Activated naive CD8-positive, alpha-beta T cell treated with anti-CD3 and anti-CD28 coated beads, Interleukin-2, amount 50 U/mL, for 24 hours (primary cell): ENCODE measurements around the gene NCAM1.
A peak's percentile ranks its signal among the peaks of the same experiment; 100 is the strongest.
"Not testable (repeated sequence)": the region's sequence is repeated elsewhere in the genome, so short reads cannot be mapped to it uniquely, and the experiment has no call there.

ENCODE experiments used
- ATAC-seq: fragments of 150-1000 bp; cut with Tn5 transposase; one replicate; pipeline ENCODE4 v1.10.0; 2021
- DNase-seq: peaks from one replicate; pipeline ENCODE4 v3.0.0; 2021
- H3K27ac Mint-ChIP-seq: one replicate; pipeline ENCODE4 v1.8.0; 2021; ENCODE audit warnings: mild to moderate bottlenecking, mixed read lengths
- H3K27me3 Mint-ChIP-seq: one replicate; pipeline ENCODE4 v1.8.0; 2021; ENCODE audit warnings: mixed read lengths
- H3K36me3 Mint-ChIP-seq: one replicate; pipeline ENCODE4 v1.8.0; 2021; ENCODE audit warnings: low read depth, mixed read lengths
- H3K4me1 Mint-ChIP-seq: one replicate; pipeline ENCODE4 v1.8.0; 2021; ENCODE audit warnings: mixed read lengths
- H3K4me3 Mint-ChIP-seq: one replicate; pipeline ENCODE4 v1.8.0; 2021; ENCODE audit warnings: mild to moderate bottlenecking, moderate library complexity, mixed read lengths
- H3K9me3 Mint-ChIP-seq: one replicate; pipeline ENCODE4 v1.8.0; 2021; ENCODE audit warnings: mixed read lengths

Gene NCAM1

GRCh38 chr11:113281052-113281725 is 320.0 kb downstream of the NCAM1 start:
- H3K4me1 Mint-ChIP-seq = no peaks in the 10 kb centered on the region
- no peak overlapping the region for H3K27ac Mint-ChIP-seq
- ATAC-seq (no peak), DNase-seq (no peak)
- no peak overlapping the region for H3K4me3 Mint-ChIP-seq
- no peaks in the 10 kb centered on the region for H3K9me3 Mint-ChIP-seq
- H3K27me3 Mint-ChIP-seq = no peaks in the 10 kb centered on the region
- H3K36me3 Mint-ChIP-seq = no peaks in the 10 kb centered on the region

DNA sequence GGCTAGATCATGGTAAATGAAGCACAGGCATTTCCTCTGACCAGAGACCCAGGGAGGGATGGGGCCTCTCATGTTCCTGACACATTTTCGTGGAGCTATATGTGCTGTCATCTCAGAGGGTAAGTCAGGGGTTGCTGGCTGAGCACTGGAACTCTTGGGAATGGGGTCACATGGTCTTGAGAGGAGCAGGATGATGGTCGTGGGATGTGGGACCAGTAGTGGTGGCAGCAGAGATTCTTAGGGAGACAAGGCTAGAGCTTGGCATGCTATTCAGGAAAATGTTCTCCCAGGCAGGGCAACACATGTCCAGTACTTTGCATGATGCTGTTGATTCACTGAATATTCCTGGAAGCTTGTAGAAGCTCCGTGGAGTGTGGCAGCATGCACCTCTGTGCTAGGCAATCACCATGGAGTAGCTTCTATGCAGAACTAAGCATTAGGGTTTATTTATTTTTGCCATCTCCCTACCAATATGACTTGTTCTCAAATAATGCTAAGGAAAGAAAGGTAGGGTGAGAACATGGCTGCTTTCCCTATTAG is 321.7 kb downstream of the NCAM1 start:
- DNase-seq = no peak
- no peaks in the 10 kb centered on the region for H3K27me3 Mint-ChIP-seq
- no peaks in the 10 kb centered on the region for H3K4me1 Mint-ChIP-seq
- no peak overlapping the region for H3K27ac Mint-ChIP-seq
- no peaks in the 10 kb centered on the region for H3K9me3 Mint-ChIP-seq
- no peaks in the 10 kb centered on the region for H3K36me3 Mint-ChIP-seq
- no peak overlapping the region for H3K4me3 Mint-ChIP-seq
- ATAC-seq = no peak

- no peaks in the 10 kb centered on the region for H3K9me3 Mint-ChIP-seq
These were observed 322.7 kb downstream of the NCAM1 start for GRCh38 chr11:113283881-113284280.

GRCh38 chr11:113286009-113286408 is 324.8 kb downstream of the NCAM1 start:
- no peak overlapping the region for H3K4me3 Mint-ChIP-seq
- no peaks in the 10 kb centered on the region for H3K36me3 Mint-ChIP-seq
- DNase-seq = no peak
- no peaks in the 10 kb centered on the region for H3K27me3 Mint-ChIP-seq
- H3K4me1 Mint-ChIP-seq = no peaks in the 10 kb centered on the region
- H3K27ac Mint-ChIP-seq = no peak overlapping the region
- H3K9me3 Mint-ChIP-seq = no peaks in the 10 kb centered on the region
- ATAC-seq = no peak

More at GRCh38 chr11:113283881-113284280, 322.7 kb downstream of the NCAM1 start:
- ATAC-seq = no peak
- H3K27ac Mint-ChIP-seq = no peak overlapping the region
- H3K4me1 Mint-ChIP-seq = no peaks in the 10 kb centered on the region
- no peak overlapping the region for H3K4me3 Mint-ChIP-seq
- DNase-seq = no peak
- no peaks in the 10 kb centered on the region for H3K27me3 Mint-ChIP-seq
- no peaks in the 10 kb centered on the region for H3K36me3 Mint-ChIP-seq

DNA sequence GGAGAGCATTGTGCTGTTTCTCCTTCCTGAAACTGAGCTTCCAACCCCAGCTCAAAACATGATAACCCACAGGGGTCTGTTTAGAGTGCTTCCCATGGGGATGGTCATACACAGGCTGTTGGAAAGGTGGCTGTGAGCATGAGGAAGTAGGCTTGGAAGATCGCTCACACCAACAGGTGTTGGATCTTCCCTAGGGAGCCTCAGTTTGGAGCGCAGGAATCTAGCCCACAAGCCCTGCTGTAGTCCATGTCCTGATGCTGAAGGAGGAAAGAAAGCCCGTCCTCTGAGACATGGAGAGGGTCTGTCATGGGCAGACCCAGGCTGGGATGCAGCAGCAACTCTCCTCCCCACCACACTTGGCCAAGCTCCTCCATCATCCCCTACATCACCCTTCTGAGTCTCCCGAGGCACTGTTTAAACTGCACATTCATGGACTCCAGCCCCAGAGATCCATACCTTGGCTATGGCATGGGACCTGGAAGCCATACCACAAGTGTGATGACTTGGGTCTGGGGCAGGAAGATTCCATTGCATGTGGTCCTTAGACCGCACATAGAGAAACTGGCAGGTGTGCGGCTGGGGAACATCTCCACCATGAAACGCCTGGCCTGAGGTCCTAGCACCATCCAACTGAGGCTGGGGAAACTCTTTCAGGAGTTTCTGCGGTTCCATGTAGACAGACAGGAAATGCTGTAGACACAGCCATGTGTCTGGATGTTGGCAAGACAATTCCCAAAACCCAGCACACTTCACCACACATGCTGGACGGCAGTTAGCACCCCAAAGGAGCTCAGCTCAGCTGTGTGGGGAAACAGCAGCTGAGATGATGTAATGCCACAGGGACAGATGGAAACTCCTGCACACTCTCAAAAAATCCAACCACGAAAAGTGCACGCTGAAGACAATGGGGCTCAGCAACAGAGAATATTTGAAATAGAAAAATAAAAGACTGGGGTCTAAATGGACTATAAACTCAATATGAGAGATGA is 325.6 kb downstream of the NCAM1 start:
- ATAC-seq (no peak), DNase-seq (no peak)
- no peaks in the 10 kb centered on the region for H3K4me1 Mint-ChIP-seq
- H3K4me3 Mint-ChIP-seq = no peak overlapping the region
- H3K27ac Mint-ChIP-seq = no peak overlapping the region
- H3K27me3 Mint-ChIP-seq = no peaks in the 10 kb centered on the region
- no peaks in the 10 kb centered on the region for H3K9me3 Mint-ChIP-seq
- no peaks in the 10 kb centered on the region for H3K36me3 Mint-ChIP-seq

- Mint-ChIP-seq H3K4me1 (no peaks in the 10 kb centered on the region), H3K27me3 (no peaks in the 10 kb centered on the region), H3K4me3 (no peak overlapping the region), H3K27ac (no peak overlapping the region), H3K36me3 (no peaks in the 10 kb centered on the region), H3K9me3 (no peaks in the 10 kb centered on the region)
- ATAC-seq (no peak), DNase-seq (no peak)
These were observed 326.6 kb downstream of the NCAM1 start for GRCh38 chr11:113287801-113288200.

DNA sequence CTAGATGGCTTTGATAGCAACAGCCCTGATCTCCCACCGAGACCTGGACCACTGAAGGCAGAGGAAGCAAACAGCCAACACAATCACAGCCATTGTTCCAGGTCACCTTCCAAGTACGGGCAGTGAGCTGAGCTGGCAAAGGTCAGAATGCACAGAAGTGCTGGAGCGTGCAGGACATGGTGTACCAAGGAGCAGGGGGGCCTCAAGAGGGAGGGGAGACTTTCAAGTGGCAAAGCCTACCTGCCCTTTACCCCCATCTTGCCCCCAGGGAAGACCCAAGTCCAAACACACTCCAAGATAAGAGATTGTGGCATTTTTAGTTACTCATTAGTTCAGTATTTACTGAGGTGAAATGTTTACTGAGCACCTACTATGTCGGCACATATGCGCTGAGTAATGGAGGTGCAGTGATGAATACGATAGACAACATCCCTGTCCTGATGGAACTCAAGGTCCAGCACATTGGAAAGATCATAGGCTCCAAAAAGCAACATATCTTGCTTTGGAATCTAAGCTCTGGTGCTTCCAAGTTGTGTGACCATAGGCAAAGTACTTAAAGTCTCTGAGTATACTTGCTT is 327.2 kb downstream of the NCAM1 start:
- Mint-ChIP-seq H3K9me3 (no peaks in the 10 kb centered on the region), H3K4me1 (no peaks in the 10 kb centered on the region), H3K4me3 (no peak overlapping the region), H3K27me3 (peaks cover under 1% of the 10 kb centered on the region), H3K36me3 (no peaks in the 10 kb centered on the region), H3K27ac (no peak overlapping the region)
- DNase-seq (no peak), ATAC-seq (no peak)

DNA sequence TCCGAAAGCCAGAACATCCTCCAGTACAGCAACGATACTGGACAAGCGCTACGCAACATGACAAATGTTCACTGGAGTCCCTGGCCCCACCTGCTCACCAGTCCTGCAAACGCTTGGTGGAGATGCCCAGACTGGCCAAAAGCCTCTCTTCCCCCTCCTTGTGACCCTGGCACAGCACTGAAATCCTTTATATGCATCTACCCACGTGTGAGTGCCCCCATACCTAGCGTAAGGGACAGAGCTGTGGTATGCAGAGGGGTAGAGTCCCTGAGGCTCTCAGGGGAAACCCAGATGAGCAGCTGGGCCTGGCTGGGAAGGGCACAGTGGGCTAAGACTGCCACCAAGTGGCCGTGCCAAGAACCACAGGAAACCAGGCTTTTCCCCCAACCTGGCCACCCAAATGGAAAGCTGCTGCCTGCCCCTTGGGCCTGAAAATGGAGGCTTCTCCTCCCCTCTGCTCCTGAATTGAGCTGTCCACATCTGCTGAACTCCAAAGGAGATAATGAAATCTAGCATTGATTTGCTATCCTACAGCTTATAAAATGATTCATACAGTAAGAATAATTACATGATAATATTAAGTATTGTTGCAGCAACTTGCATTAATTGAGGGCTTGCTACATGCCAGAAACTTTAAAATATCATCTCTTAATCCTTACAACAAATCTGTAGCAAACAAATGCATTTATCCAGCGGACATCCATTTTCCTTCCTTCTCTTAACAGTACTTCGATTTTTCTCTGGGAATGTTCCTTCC is 328.4 kb downstream of the NCAM1 start:
- no peaks in the 10 kb centered on the region for H3K9me3 Mint-ChIP-seq
- H3K4me3 Mint-ChIP-seq = no peak overlapping the region
- no peak overlapping the region for H3K27ac Mint-ChIP-seq
- H3K36me3 Mint-ChIP-seq = no peaks in the 10 kb centered on the region
- peak; percentile 66 for DNase-seq
- peaks cover 7% of the 10 kb centered on the region for H3K27me3 Mint-ChIP-seq
- ATAC-seq = peak; percentile 92
- H3K4me1 Mint-ChIP-seq = no peaks in the 10 kb centered on the region

- ATAC-seq = no peak
- Mint-ChIP-seq H3K4me1 (no peaks in the 10 kb centered on the region), H3K9me3 (no peaks in the 10 kb centered on the region), H3K36me3 (peaks cover 2% of the 10 kb centered on the region), H3K4me3 (no peak overlapping the region), H3K27me3 (peaks cover 14% of the 10 kb centered on the region), H3K27ac (no peak overlapping the region)
- no peak for DNase-seq
These were observed 332.7 kb downstream of the NCAM1 start for GRCh38 chr11:113293936-113294335.

DNA sequence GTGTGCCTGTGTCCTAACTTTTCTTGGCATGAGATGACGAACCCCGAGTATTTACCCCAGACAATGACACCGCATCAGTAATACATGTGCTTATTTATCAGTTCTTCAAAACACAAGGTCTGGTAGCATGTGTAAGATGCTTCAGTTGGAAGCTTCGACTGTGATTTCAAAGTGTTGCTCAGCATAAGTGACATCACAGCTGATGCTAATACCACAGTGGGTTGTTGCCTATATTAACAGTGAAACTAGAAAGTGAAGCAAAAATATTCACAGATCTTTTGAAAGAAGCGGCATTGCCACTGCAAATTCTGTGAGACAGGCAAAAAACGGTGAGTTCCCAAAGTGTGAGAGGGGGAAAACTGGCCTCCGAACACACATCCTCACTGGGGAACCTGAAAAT is 334.8 kb downstream of the NCAM1 start:
- Mint-ChIP-seq H3K36me3 (peaks cover 2% of the 10 kb centered on the region), H3K27me3 (peaks cover 22% of the 10 kb centered on the region), H3K27ac (no peak overlapping the region), H3K4me1 (no peaks in the 10 kb centered on the region), H3K4me3 (no peak overlapping the region), H3K9me3 (no peaks in the 10 kb centered on the region)
- ATAC-seq (no peak), DNase-seq (no peak)

DNA sequence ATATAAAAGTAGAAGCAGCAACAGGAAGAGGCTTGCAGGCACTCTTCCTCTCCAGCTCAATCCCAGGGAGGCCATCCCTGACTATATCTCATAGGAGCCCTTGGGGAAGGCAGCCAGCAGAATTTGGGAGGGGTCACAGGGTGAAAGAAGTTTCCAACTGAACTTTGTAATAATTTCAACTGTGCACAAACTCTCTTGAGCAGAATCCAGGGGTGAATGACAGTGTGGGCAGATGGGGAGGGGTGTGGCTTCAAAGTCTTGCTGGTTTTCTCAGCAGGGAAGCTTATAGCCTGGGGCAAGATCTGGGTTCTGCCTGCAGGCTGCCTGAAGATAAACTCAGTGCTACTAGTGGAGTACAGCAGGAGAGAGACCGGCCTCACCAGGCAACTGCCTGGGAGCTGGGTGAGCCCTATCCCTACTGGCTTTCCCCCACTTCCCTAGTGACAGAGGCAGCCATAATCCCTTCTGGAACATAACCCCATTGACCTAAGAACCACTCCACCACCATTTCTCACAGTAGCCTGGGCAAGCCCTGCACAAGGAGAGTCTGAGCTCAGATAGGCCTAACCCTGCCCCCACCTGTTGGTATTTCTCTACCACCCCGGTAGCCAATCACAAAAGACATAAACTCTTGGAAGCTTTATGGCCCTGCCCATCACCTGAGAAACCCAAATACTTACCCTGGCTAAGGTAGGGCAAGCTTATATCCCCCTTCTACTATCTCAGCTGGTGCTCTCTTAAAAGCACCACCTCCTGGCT is 335.4 kb downstream of the NCAM1 start:
- Mint-ChIP-seq H3K4me3 (no peak overlapping the region), H3K27ac (no peak overlapping the region), H3K36me3 (peaks cover 2% of the 10 kb centered on the region), H3K9me3 (no peaks in the 10 kb centered on the region), H3K4me1 (no peaks in the 10 kb centered on the region), H3K27me3 (peaks cover 26% of the 10 kb centered on the region)
- no peak for DNase-seq
- no peak for ATAC-seq

GRCh38 chr11:113298496-113298895 is 337.3 kb downstream of the NCAM1 start:
- not testable (repeated sequence) for DNase-seq, H3K9me3 Mint-ChIP-seq, H3K27ac Mint-ChIP-seq, H3K4me1 Mint-ChIP-seq, H3K36me3 Mint-ChIP-seq, H3K4me3 Mint-ChIP-seq, ATAC-seq
- H3K27me3 Mint-ChIP-seq = peaks cover 29% of the 10 kb centered on the region

DNA sequence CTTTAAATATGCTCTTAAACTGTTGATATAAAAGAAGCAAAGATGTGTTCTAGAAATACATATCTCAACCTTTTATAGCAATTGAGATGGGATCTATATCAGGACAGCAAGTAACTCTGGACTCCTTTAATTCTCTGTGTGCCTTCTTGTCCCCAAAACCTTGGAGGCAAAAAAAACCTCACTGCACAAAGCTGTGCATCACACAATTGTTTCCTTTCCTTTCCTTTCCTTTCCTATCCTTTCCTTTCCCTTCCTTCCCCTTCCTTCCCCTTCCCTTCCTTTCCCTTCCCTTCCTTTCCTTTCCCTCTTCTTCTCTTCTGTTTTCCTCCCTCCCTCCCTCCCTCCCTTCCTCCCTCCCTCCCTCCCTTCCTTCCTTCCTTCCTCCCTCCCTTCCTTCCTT is 343.7 kb downstream of the NCAM1 start:
- no peak for DNase-seq
- no peaks in the 10 kb centered on the region for H3K4me1 Mint-ChIP-seq
- no peak for ATAC-seq
- H3K27me3 Mint-ChIP-seq = peaks cover 16% of the 10 kb centered on the region
- H3K36me3 Mint-ChIP-seq = no peaks in the 10 kb centered on the region
- no peaks in the 10 kb centered on the region for H3K9me3 Mint-ChIP-seq
- no peak overlapping the region for H3K27ac Mint-ChIP-seq
- H3K4me3 Mint-ChIP-seq = no peak overlapping the region
